GM21619 (cell line): ENCODE data around the gene NTRK3.

Experiments used
- ATAC-seq: cut with Tn5 transposase; IDR thresholded peaks from one replicate; pipeline ENCODE4 v1.9.1; 2021; ENCODE audit not compliant: unreplicated experiment

The NTRK3 gene

GRCh38 chr15:87907676-87908446 lies 348.7 kb downstream of the NTRK3 start:
- ATAC-seq = no peak

GRCh38 chr15:87906444-87906843 lies 350.1 kb downstream of the NTRK3 start:
- no peak for ATAC-seq

GRCh38 chr15:87902772-87903426 lies 353.6 kb downstream of the NTRK3 start:
- ATAC-seq = no peak

GRCh38 chr15:87901926-87902690 lies 354.4 kb downstream of the NTRK3 start:
- ATAC-seq = no peak

GRCh38 chr15:87901008-87901407 lies 355.5 kb downstream of the NTRK3 start:
- no peak for ATAC-seq

GRCh38 chr15:87896936-87897335 lies 359.6 kb downstream of the NTRK3 start:
- no peak for ATAC-seq

GRCh38 chr15:87887177-87887576 lies 369.4 kb downstream of the NTRK3 start:
- ATAC-seq = no peak

GRCh38 chr15:87881026-87881425 lies 375.5 kb downstream of the NTRK3 start:
- no peak for ATAC-seq

- no peak for ATAC-seq
These were observed 378.6 kb downstream of the NTRK3 start for GRCh38 chr15:87877822-87878542.

- no peak for ATAC-seq
These were observed 379.3 kb downstream of the NTRK3 start for GRCh38 chr15:87877114-87877810.

- no peak for ATAC-seq
These were observed 381.4 kb downstream of the NTRK3 start for GRCh38 chr15:87874896-87875711.

- ATAC-seq = no peak
These were observed 383.0 kb downstream of the NTRK3 start for GRCh38 chr15:87873516-87873915.

- no peak for ATAC-seq
These were observed 384.7 kb downstream of the NTRK3 start for GRCh38 chr15:87871731-87872320.

GRCh38 chr15:87871258-87871681 lies 385.3 kb downstream of the NTRK3 start:
- ATAC-seq = no peak

- no peak for ATAC-seq
These were observed 389.6 kb downstream of the NTRK3 start for GRCh38 chr15:87866961-87867360.

- ATAC-seq = no peak
These were observed 393.4 kb downstream of the NTRK3 start for GRCh38 chr15:87863152-87863551.

GRCh38 chr15:87860743-87861142 lies 395.8 kb downstream of the NTRK3 start:
- no peak for ATAC-seq

- no peak for ATAC-seq
These were observed 397.9 kb downstream of the NTRK3 start for GRCh38 chr15:87858651-87859050.

GRCh38 chr15:87851497-87851896 lies 405.0 kb downstream of the NTRK3 start:
- no peak for ATAC-seq
